Right atrium auricular region (tissue), 2 donors: ENCODE results near the gene MAN1B1. TPM values are rescaled to one million over a fixed set of nuclear protein-coding genes. Genes with fewer than 3 reads are reported as not detected.

Experiments used
- DNase-seq: peaks from one replicate; pipeline ENCODE4 v3.0.0-alpha.2; 2019; ENCODE audit warnings: low spot score
- H3K27ac ChIP-seq, 2 donors: fragments of 200-600 bp; sonication (generic); 1 replicate in 1 of 2; 2 replicates in 1 of 2; pipeline ENCODE4 v1.5.1; 2016 to 2019
- H3K27me3 ChIP-seq, 2 donors: fragments of 200-600 bp; sonication (generic); one replicate each; pipeline versions ENCODE4 v1.5.1 to v1.6.0; 2017 to 2019
- H3K36me3 ChIP-seq: fragments of 200-600 bp; sonication (generic); one replicate; pipeline ENCODE4 v1.5.1; 2016
- H3K4me1 ChIP-seq, 2 donors: fragments of 200-600 bp; sonication (generic); one replicate each; pipeline versions ENCODE4 v1.5.1 to v1.6.0; 2017 to 2019
- H3K4me3 ChIP-seq, 2 donors: fragments of 200-600 bp; sonication (generic); 1 replicate in 1 of 2; 2 replicates in 1 of 2; pipeline ENCODE4 v1.5.1; 2017 to 2019; ENCODE audit warnings: mild to moderate bottlenecking in 1 of 2, moderate library complexity in 1 of 2
- H3K9me3 ChIP-seq, 2 donors: fragments of 200-600 bp; sonication (generic); one replicate each; pipeline ENCODE4 v1.5.1; 2019
- total RNA-seq, 2 donors: library from RNA; depleted of rRNA; stranded (reverse); fragments of >200 nt; gene quantifications; one replicate each; pipeline ENCODE4 v1.1.0, GENCODE V29; 2016
- TF ChIP-seq, protein P1 (sequence below), 2 donors: fragments of 200-600 bp; sonication (generic); IDR thresholded peaks; one replicate each; pipeline ENCODE4 v1.5.1; 2019; ENCODE audit warnings: antibody characterized with exemption in 2 of 2

Gene MAN1B1
- total RNA-seq, 2 donors from 2014 or later: 20.9 to 26.8 TPM

DNA sequence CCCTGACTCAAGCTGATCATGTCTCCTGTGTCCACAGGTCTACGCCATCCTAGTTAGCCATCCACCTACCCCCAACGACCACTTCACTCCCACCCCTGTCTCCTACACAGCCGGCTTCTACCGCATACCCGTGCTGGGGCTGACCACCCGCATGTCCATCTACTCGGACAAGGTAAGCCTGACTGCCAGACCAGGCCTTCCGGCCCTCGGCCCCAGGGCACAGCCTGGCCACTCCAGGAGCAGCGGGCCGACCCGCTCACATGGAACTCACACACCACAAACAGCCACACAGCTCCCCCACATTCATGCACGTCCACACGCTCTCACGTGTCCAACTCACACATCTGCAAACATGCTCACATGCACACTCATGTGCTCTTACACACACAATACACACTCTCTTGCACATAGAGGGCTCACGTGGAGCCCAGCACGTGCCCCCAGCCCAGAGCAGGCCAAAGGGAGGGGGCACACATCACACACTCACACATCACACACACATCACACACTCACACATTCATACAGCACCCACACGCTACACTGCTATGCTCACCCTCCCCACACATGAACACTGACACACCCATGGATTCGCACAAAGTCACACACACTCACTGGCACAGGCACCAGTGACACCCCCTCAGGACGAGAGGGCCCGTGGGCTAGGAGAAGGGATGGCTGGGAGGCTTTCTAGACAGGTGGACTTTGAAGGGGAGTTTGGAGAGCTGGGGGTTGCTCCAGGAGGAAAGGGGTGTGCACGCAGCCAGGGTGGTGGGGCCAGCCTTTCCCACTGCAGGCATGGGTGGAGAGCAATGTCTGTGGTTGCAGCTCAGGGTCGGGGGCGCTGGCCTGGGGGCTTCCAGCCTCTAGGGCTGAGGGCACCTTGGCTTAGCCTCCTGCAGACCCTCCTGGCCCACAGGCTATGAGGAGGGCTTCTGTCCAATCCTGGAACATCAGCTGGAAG lies 55.5 kb downstream of the MAN1B1 start:
- Histone ChIP-seq H3K27ac (no peak overlapping the region), H3K27me3 (peaks cover 8 to 16% of the 10 kb centered on the region in 2 donors), H3K36me3 (no peaks in the 10 kb centered on the region), H3K4me3 (no peak overlapping the region), H3K4me1 (peaks cover 0 to 8% of the 10 kb centered on the region in 2 donors), H3K9me3 (no peaks in the 10 kb centered on the region)
- TF ChIP-seq, protein P1, sequence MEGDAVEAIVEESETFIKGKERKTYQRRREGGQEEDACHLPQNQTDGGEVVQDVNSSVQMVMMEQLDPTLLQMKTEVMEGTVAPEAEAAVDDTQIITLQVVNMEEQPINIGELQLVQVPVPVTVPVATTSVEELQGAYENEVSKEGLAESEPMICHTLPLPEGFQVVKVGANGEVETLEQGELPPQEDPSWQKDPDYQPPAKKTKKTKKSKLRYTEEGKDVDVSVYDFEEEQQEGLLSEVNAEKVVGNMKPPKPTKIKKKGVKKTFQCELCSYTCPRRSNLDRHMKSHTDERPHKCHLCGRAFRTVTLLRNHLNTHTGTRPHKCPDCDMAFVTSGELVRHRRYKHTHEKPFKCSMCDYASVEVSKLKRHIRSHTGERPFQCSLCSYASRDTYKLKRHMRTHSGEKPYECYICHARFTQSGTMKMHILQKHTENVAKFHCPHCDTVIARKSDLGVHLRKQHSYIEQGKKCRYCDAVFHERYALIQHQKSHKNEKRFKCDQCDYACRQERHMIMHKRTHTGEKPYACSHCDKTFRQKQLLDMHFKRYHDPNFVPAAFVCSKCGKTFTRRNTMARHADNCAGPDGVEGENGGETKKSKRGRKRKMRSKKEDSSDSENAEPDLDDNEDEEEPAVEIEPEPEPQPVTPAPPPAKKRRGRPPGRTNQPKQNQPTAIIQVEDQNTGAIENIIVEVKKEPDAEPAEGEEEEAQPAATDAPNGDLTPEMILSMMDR (IDR thresholded peaks at IDR 0.05): no peak
- no peak for DNase-seq

DNA sequence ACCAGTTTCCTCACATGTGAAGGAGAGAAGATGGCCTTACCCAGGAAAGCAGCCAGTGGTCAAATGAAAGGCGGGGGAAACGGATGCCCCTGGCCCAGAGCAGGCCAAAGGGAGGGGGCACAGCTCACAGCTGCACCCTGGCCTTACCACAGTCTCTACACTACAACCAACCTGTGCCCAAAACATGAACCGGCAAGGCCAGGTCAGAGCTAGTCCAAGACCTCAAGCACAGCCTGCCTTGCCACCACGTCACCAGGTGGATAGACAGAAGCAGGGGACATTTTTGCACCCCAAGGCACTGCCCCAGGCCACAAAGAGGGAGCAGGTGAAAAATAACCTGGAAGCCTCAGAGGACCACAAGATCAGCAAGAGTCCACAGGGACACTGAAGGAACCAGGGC lies 56.7 kb downstream of the MAN1B1 start:
- peaks cover 0 to 6% of the 10 kb centered on the region in 2 donors for H3K4me1 ChIP-seq
- peaks cover 0 to 8% of the 10 kb centered on the region in 2 donors for H3K27me3 ChIP-seq
- TF ChIP-seq, protein P1 (IDR thresholded peaks at IDR 0.05): no peak
- DNase-seq: no peak
- no peak overlapping the region for H3K27ac ChIP-seq
- no peaks in the 10 kb centered on the region for H3K9me3 ChIP-seq
- H3K36me3 ChIP-seq: no peaks in the 10 kb centered on the region
- H3K4me3 ChIP-seq: no peak overlapping the region

DNA sequence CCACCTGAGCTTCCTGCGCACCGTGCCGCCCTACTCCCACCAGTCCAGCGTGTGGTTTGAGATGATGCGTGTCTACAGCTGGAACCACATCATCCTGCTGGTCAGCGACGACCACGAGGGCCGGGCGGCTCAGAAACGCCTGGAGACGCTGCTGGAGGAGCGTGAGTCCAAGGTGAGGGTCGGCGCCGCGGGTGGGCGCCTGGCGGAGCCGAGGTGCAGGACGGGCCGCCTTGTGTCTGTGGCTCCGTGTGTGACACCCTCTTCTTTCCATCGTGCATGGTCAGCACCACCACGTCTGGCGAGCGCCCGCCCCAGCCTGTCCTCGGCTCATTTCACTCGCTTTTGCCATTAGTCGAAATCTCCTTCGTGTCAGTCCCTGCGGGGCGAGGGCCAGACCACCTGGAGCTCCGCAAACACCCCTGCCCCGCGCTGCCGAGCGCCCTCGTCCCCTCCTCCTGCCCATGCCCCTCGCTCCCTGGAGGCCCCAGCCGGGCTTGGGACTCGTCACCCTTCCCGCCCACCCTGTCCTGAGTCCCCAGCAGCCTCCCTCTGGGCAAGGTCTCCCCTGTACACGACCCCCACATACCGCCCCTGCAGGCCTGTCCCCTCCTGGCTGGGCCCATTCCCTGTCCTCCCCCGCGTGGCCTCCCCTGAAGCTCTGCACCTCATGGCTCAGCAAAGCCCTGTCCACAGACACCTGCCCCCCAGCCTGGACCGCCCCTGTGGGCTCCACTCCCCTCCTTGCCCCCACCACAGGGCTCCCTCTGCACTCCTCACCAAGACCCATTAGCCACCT lies 59.1 kb downstream of the MAN1B1 start:
- no peak overlapping the region for H3K27ac ChIP-seq
- H3K36me3 ChIP-seq: no peaks in the 10 kb centered on the region
- H3K27me3 ChIP-seq: peaks cover 0 to 4% of the 10 kb centered on the region in 2 donors
- TF ChIP-seq, protein P1 (IDR thresholded peaks at IDR 0.05): no peak
- no peak for DNase-seq
- H3K4me1 ChIP-seq: no peaks in the 10 kb centered on the region
- no peaks in the 10 kb centered on the region for H3K9me3 ChIP-seq
- H3K4me3 ChIP-seq: no peak overlapping the region

DNA sequence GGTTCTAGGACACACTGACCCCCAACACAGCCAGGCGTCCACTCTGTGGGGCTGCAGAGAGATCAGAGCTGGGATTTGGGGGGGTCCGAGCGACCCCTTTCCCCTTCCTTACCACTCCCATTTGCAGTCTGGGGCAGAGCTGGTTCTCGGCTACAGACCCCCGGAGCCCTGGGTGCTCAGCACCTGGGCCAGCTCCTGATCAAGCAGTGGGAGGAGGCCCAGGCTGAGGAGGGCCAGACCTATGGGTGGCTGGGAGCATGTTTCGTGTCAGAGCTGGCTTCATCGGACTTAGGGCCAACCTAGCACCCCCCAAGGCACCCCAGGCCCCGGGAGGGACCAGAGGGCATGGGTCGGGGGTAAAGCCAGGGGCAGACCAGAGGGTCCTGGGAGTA lies 59.7 kb downstream of the MAN1B1 start:
- TF ChIP-seq, protein P1 (IDR thresholded peaks at IDR 0.05): no peak
- Histone ChIP-seq H3K27ac (no peak overlapping the region), H3K4me1 (no peaks in the 10 kb centered on the region), H3K9me3 (no peaks in the 10 kb centered on the region), H3K36me3 (no peaks in the 10 kb centered on the region), H3K27me3 (peaks cover 0 to 4% of the 10 kb centered on the region in 2 donors), H3K4me3 (no peak overlapping the region)
- DNase-seq: no peak

DNA sequence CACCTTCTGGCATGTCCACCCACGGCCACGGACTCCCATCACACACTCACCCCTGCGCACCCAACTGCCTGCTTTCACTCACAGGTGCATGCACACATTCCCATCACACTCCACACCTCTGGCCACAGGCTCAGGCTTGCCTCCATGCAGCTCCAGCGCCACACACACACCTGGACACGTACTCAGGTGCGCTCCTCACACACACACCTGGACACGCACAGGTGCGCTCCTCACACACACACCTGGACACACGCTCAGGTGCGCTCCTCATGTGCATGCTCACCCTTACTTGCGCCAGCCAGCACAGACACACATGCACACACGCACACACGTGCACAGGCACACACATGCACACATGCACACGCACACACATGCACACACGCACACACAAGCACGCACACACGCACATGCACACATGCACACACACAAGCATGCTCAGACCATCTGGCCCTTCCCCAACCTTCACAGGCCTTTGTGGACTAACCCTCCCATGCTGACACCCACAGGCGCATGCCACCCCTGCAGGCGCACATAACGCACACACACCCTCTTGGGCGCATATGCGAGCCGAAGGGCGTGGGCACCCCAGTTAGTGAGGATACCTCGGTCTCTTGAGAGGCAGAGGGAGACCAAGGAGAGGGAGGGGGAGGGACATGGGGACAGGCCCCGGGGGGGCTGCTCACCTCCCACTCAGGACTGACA lies 60.5 kb downstream of the MAN1B1 start:
- DNase-seq: no peak
- no peaks in the 10 kb centered on the region for H3K9me3 ChIP-seq
- TF ChIP-seq, protein P1 (IDR thresholded peaks at IDR 0.05): no peak
- no peak overlapping the region for H3K27ac ChIP-seq
- H3K4me3 ChIP-seq: no peak overlapping the region
- H3K27me3 ChIP-seq: peaks cover 0 to 4% of the 10 kb centered on the region in 2 donors
- H3K4me1 ChIP-seq: no peaks in the 10 kb centered on the region
- H3K36me3 ChIP-seq: no peaks in the 10 kb centered on the region
